Body of pancreas (tissue), 4 donors: ENCODE results near the gene TMEM40. TPM values are rescaled to one million over a fixed set of nuclear protein-coding genes. Genes with fewer than 3 reads are reported as not detected.
A peak's percentile ranks its signal among the peaks of the same experiment; 100 is the strongest.

Experiments used
- ATAC-seq: fragments of 150-250 bp; one replicate; pipeline ENCODE4 v1.9.1; 2016
- DNase-seq, 4 donors: peaks; one replicate each; pipeline ENCODE4 v3.0.0-alpha.2; 2019
- H3K27ac ChIP-seq, 4 donors: fragments of 200-600 bp; sonication (generic); 1 replicate in 3 of 4; 2 replicates in 1 of 4; pipeline versions ENCODE4 v1.5.1 to v1.6.1; 2016 to 2019; ENCODE audit warnings: mild to moderate bottlenecking in 1 of 4, mixed read lengths in 1 of 4, moderate library complexity in 1 of 4
- H3K27me3 ChIP-seq, 2 donors: fragments of 200-600 bp; sonication (generic); one replicate each; pipeline ENCODE4 v1.6.0; 2016; ENCODE audit warnings: mild to moderate bottlenecking in 1 of 2
- H3K36me3 ChIP-seq, 2 donors: fragments of 200-600 bp; sonication (generic); replicated peaks in 1 of 2; 2 replicates each; pipeline ENCODE4 v1.5.1; 2016; ENCODE audit warnings: low read depth in 2 of 2; ENCODE audit not compliant: insufficient read depth in 1 of 2
- H3K4me1 ChIP-seq: fragments of 200-600 bp; sonication (generic); one replicate; pipeline ENCODE4 v1.6.0; 2016
- H3K4me3 ChIP-seq, 2 donors: fragments of 200-600 bp; sonication (generic); 1 replicate in 1 of 2; 2 replicates in 1 of 2; pipeline ENCODE4 v1.5.1; 2016 to 2019
- H3K9me3 ChIP-seq, 3 donors: fragments of 200-600 bp; sonication (generic); 1 replicate in 2 of 3; 2 replicates in 1 of 3; pipeline ENCODE4 v1.5.1; 2016
- CTCF ChIP-seq, 7 experiments: fragments of 450-650 bp in 4 of 7; fragments of 200-600 bp in 3 of 7; sonication (generic) in 3 of 7; IDR thresholded peaks; one replicate each; pipeline ENCODE4 v1.5.1; 2016 to 2019; ENCODE audit warnings: antibody characterized with exemption in 7 of 7
- POLR2A ChIP-seq, 3 donors: fragments of 450-650 bp; IDR thresholded peaks; one replicate each; pipeline ENCODE4 v1.6.1; 2016; ENCODE audit warnings: antibody characterized with exemption in 3 of 3, mild to moderate bottlenecking in 2 of 3
- WGBS, 2 donors: methylation state at CpG; one replicate each; pipeline ENCODE4 v1.1.5; 2017; 5-methylcytosine and 5-hydroxymethylcytosine counted together
- intact Hi-C: fragments of 100-400 bp; cut with DNase I; formaldehyde crosslinking; loops from one replicate; pipeline ENCODE4 v1.15.1; 2023
- total RNA-seq, 2 donors: library from RNA; depleted of rRNA; stranded (reverse); fragments of >200 nt; gene quantifications; one replicate each; pipeline ENCODE4 v1.1.0, GENCODE V29; 2016

TMEM40 gene
- total RNA-seq, 2 donors from 2014 or later, result not detected

DNA sequence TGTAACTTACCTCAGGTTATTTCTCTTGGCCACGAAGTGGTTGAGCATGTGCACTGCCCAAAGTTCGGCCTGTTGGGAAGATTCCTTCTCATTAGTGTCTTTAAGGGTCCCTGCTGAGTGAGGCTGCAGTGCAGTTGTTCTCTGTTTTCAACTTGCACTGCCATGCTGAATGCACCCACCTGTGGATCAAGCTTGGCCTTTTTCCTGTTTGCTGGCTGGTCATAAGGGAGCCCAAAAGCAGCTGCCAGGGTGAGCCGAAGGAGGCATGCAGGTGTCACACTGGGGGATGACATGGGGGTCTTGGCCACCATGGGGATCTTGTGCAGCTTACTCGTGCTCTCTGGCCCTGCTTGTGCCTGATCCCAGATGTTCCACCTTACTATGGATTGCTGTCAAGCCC, 49.0 kb downstream of the TMEM40 start:
- DNase-seq, result no peak
- Histone ChIP-seq H3K9me3 (no peaks in the 10 kb centered on the region), H3K4me1 (no peaks in the 10 kb centered on the region), H3K27me3 (no peaks in the 10 kb centered on the region), H3K4me3 (no peak overlapping the region), H3K27ac (no peak overlapping the region), H3K36me3 (no peaks in the 10 kb centered on the region)
- TF ChIP-seq CTCF (IDR thresholded peaks at IDR 0.05), result no peak
- no peak for TF ChIP-seq POLR2A (IDR thresholded peaks at IDR 0.05)
- intact Hi-C loops, result no loop called here
- 35 to 79% methylated on average over 2 to 4 of the region's 4 CpGs for WGBS, 2 donors
- ATAC-seq, result no peak

- no peak for DNase-seq
- Histone ChIP-seq H3K4me3 (no peak overlapping the region), H3K9me3 (no peaks in the 10 kb centered on the region), H3K36me3 (no peaks in the 10 kb centered on the region), H3K27me3 (no peaks in the 10 kb centered on the region), H3K27ac (no peak overlapping the region), H3K4me1 (no peaks in the 10 kb centered on the region)
- 71 to 86% methylated on average over 3 of the region's 3 CpGs for whole genome bisulfite sequencing, 2 donors
- ATAC-seq, result no peak
- intact Hi-C loops, result no loop called here
- TF ChIP-seq CTCF (IDR thresholded peaks at IDR 0.05) (no peak), POLR2A (IDR thresholded peaks at IDR 0.05) (no peak)
Observed at GRCh38 chr3:12709334-12709733, 49.7 kb downstream of the TMEM40 start.

- Histone ChIP-seq H3K27me3 (no peaks in the 10 kb centered on the region), H3K4me1 (no peaks in the 10 kb centered on the region), H3K4me3 (no peak overlapping the region), H3K36me3 (no peaks in the 10 kb centered on the region), H3K9me3 (no peaks in the 10 kb centered on the region), H3K27ac (no peak overlapping the region)
- no peak for TF ChIP-seq POLR2A (IDR thresholded peaks at IDR 0.05)
- TF ChIP-seq CTCF (IDR thresholded peaks at IDR 0.05), result no peak
- intact Hi-C loops, result no loop called here
- DNase-seq, result peak in 3 of 4 donors; percentile 9 to 25 (median 14)
- ATAC-seq, result no peak
- 51 to 60% methylated on average over 6 of the region's 6 CpGs for WGBS, 2 donors
Observed at GRCh38 chr3:12708584-12709192, 50.4 kb downstream of the TMEM40 start.

DNA sequence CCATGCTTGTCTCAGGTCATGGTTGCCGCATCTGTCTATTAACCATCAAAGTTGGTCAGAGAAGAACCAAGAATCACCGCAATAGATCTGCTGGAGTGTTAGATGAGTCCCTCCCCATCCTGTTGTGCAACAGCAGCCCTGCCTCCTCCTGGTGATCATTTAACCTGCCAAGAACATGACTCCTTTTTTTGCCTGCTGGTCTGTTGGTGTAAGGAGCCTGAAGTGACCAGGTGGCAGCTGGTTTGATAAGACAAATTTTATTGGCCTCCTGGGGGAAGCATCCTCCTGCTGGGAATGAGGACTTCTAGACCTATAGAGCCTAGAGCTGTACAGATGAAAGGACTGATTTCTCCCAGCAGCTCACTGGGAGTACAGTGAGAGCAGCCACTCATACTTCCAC, 51.6 kb downstream of the TMEM40 start:
- H3K9me3 ChIP-seq, result no peaks in the 10 kb centered on the region
- WGBS, 2 donors, result 91 to 95% methylated on average over 2 of the region's 2 CpGs
- no peaks in the 10 kb centered on the region for H3K36me3 ChIP-seq
- H3K4me3 ChIP-seq, result no peak overlapping the region
- H3K27ac ChIP-seq, result no peak overlapping the region
- ATAC-seq (no peak), DNase-seq (no peak)
- TF ChIP-seq CTCF (IDR thresholded peaks at IDR 0.05), result no peak
- TF ChIP-seq POLR2A (IDR thresholded peaks at IDR 0.05), result no peak
- H3K4me1 ChIP-seq, result no peaks in the 10 kb centered on the region
- intact Hi-C loops, result no loop called here
- H3K27me3 ChIP-seq, result no peaks in the 10 kb centered on the region
